Measurements from ENCODE around the gene COG4.
"Not testable (repeated sequence)": the region's sequence is repeated elsewhere in the genome, so short reads cannot be mapped to it uniquely, and the experiment has no call there.

COG4 gene

GRCh38 chr16:70551788-70552187, 28.4 kb upstream of the COG4 start:
- no peak for DNase-seq (ENCODE audit: low spot score)
- TF ChIP-seq CTCF (IDR thresholded peaks at IDR 0.05): no peak
- Histone ChIP-seq H3K4me3 (no peak overlapping the region), H3K27ac (no peak overlapping the region)

- Histone ChIP-seq H3K4me3 (no peak overlapping the region), H3K27ac (no peak overlapping the region)
- no peak for TF ChIP-seq CTCF (IDR thresholded peaks at IDR 0.05)
- no peak for DNase-seq (ENCODE audit: low spot score)
These were observed 26.7 kb upstream of the COG4 start for GRCh38 chr16:70550082-70550481.

- DNase-seq (ENCODE audit: low spot score): no peak
- Histone ChIP-seq H3K27ac (no peak overlapping the region), H3K4me3 (no peak overlapping the region)
- TF ChIP-seq CTCF (IDR thresholded peaks at IDR 0.05): no peak
These were observed 25.6 kb upstream of the COG4 start for GRCh38 chr16:70548936-70549335.

GRCh38 chr16:70544548-70544947, 21.2 kb upstream of the COG4 start:
- Histone ChIP-seq H3K27ac (no peak overlapping the region), H3K4me3 (no peak overlapping the region)
- DNase-seq (ENCODE audit: low spot score): no peak
- TF ChIP-seq CTCF (IDR thresholded peaks at IDR 0.05): no peak

GRCh38 chr16:70540994-70541393, 17.6 kb upstream of the COG4 start:
- DNase-seq (ENCODE audit: low spot score): no peak
- no peak overlapping the region for H3K4me3 ChIP-seq
- no peak for TF ChIP-seq CTCF (IDR thresholded peaks at IDR 0.05)
- no peak overlapping the region for H3K27ac ChIP-seq

GRCh38 chr16:70534971-70535370, 11.6 kb upstream of the COG4 start:
- no peak overlapping the region for H3K4me3 ChIP-seq
- no peak for DNase-seq (ENCODE audit: low spot score)
- H3K27ac ChIP-seq: no peak overlapping the region
- TF ChIP-seq CTCF (IDR thresholded peaks at IDR 0.05): no peak

GRCh38 chr16:70529954-70530353, 6.6 kb upstream of the COG4 start:
- not testable (repeated sequence) for H3K27ac ChIP-seq; DNase-seq (ENCODE audit: low spot score); H3K4me3 ChIP-seq

All from coronary artery (tissue), 2 donors.